ENCODE results near the gene MCC.

DNA sequence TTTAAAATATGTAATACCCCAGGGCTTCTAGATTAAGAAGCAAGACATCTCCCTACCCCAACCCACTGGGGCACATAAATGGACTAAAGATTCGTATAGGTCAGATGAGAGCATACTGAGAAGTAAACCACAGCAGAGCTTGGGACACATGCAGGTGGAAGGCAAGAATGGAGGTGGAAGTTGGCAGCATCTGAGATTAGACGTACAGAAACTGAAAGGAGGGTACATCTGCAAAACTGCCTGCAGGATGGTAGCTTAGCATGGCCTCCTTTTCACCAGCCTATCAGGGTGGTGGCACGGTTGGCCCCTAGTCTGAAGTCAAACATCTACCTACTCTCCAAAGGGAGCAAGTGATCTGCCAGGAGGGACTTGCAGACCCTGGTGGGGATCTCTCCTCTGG lies 235.2 kb downstream of the MCC start:
- TF ChIP-seq, protein P1, sequence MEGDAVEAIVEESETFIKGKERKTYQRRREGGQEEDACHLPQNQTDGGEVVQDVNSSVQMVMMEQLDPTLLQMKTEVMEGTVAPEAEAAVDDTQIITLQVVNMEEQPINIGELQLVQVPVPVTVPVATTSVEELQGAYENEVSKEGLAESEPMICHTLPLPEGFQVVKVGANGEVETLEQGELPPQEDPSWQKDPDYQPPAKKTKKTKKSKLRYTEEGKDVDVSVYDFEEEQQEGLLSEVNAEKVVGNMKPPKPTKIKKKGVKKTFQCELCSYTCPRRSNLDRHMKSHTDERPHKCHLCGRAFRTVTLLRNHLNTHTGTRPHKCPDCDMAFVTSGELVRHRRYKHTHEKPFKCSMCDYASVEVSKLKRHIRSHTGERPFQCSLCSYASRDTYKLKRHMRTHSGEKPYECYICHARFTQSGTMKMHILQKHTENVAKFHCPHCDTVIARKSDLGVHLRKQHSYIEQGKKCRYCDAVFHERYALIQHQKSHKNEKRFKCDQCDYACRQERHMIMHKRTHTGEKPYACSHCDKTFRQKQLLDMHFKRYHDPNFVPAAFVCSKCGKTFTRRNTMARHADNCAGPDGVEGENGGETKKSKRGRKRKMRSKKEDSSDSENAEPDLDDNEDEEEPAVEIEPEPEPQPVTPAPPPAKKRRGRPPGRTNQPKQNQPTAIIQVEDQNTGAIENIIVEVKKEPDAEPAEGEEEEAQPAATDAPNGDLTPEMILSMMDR (IDR thresholded peaks at IDR 0.05) = no peak
- TF ChIP-seq ZFX (IDR thresholded peaks at IDR 0.05; ENCODE audit: borderline replicate concordance) = no peak
